Endothelial cell of umbilical vein (primary cell): ENCODE results near the gene ZBTB22. TPM values are rescaled to one million over a fixed set of nuclear protein-coding genes. Genes with fewer than 3 reads are reported as not detected.

Source experiments
- BruUV-seq: library from RNA; stranded (reverse); fragments of 400-500 nt; replicated peaks from 2 replicates; lab custom pipeline; 2021; lab: Mats Ljungman, UMichigan
- CTCF ChIA-PET: fragments of 300-600, 350-600 bp; sonication (Branson Sonifier 250); formaldehyde crosslinking; loops from one replicate; lab custom pipeline; 2021; ENCODE audit warnings: antibody characterized with exemption, inconsistent platforms; lab: Charles Lee
- POLR2A ChIA-PET: fragments of 300-600, 350-600 bp; sonication (Branson Sonifier 250); formaldehyde crosslinking; loops from one replicate; lab custom pipeline; 2021; ENCODE audit warnings: antibody characterized with exemption, inconsistent platforms; lab: Charles Lee
- DNase-seq: peaks from one replicate; pipeline ENCODE4 v3.0.0-alpha.2; 2011; ENCODE audit warnings: low read depth, low spot score
- FAIRE-seq: peaks from 2 replicates; lab custom pipeline; 2011; peaks lifted over from hg19 to GRCh38; lab: Jason Lieb, UNC
- H2AFZ ChIP-seq: 2 replicates; pipeline ENCODE4 v1.6.0; 2012; ENCODE audit warnings: low read depth, low read length, control low read depth, inconsistent platforms
- H3K27ac ChIP-seq: 2 replicates; pipeline ENCODE4 v1.5.1; 2011; ENCODE audit warnings: low read depth, mild to moderate bottlenecking, control low read depth, low read length, moderate library complexity; ENCODE audit not compliant: insufficient read depth
- H3K27me3 ChIP-seq, 2 experiments: 2 replicates each; pipeline versions ENCODE4 v1.6.0 to v1.6.1; 2011; ENCODE audit warnings: low read length in 2 of 2, mixed read lengths in 1 of 2; ENCODE audit not compliant: control insufficient read depth in 2 of 2, insufficient read depth in 2 of 2
- H3K36me3 ChIP-seq, 2 experiments: 2 replicates in 1 of 2; 3 replicates in 1 of 2; pipeline ENCODE4 v1.5.1; 2011; ENCODE audit warnings: low read length in 2 of 2, mild to moderate bottlenecking in 1 of 2, moderate library complexity in 1 of 2; ENCODE audit not compliant: control insufficient read depth in 2 of 2, insufficient read depth in 2 of 2; ENCODE audit errors: extremely low read depth in 1 of 2
- H3K4me1 ChIP-seq: 3 replicates; pipeline ENCODE4 v1.5.1; 2011; ENCODE audit warnings: mild to moderate bottlenecking, low read length; ENCODE audit not compliant: control insufficient read depth, insufficient read depth; ENCODE audit errors: extremely low read depth
- H3K4me2 ChIP-seq: 2 replicates; pipeline ENCODE4 v1.6.1; 2011; ENCODE audit warnings: low read length, control low read depth, mixed read lengths; ENCODE audit not compliant: insufficient read depth
- H3K4me3 ChIP-seq, 3 experiments: fragments of 200-600 bp in 1 of 3; sonication (generic), shearing (Covaris generic) in 1 of 3; replicated peaks in 1 of 3; 2 replicates each; pipeline ENCODE4 v1.5.1; 2011 to 2016; ENCODE audit warnings: control low read depth in 3 of 3, low read length in 3 of 3, mild to moderate bottlenecking in 2 of 3, inconsistent platforms in 1 of 3, low read depth in 1 of 3, moderate library complexity in 1 of 3; ENCODE audit not compliant: insufficient read depth in 1 of 3
- H3K79me2 ChIP-seq: 2 replicates; pipeline ENCODE4 v1.6.0; 2012; ENCODE audit warnings: low read length, inconsistent platforms; ENCODE audit not compliant: control insufficient read depth, insufficient read depth
- H3K9ac ChIP-seq: replicated peaks from 2 replicates; pipeline ENCODE3; 2011; ENCODE audit warnings: low read length, control low read depth; ENCODE audit not compliant: insufficient read depth; ENCODE audit errors: extremely low read depth
- H3K9me1 ChIP-seq: replicated peaks from 3 replicates; pipeline ENCODE4 v1.6.0; 2011; ENCODE audit warnings: mild to moderate bottlenecking, low read length; ENCODE audit not compliant: control insufficient read depth, insufficient read depth; ENCODE audit errors: extremely low read depth
- H3K9me3 ChIP-seq: replicated peaks from 2 replicates; pipeline ENCODE4 v1.5.1; 2012; ENCODE audit warnings: low read length, inconsistent platforms; ENCODE audit not compliant: control insufficient read depth, insufficient read depth
- H4K20me1 ChIP-seq: replicated peaks from 2 replicates; pipeline ENCODE3; 2011; ENCODE audit warnings: mild to moderate bottlenecking, low read length; ENCODE audit not compliant: control insufficient read depth, insufficient read depth; ENCODE audit errors: extremely low read depth
- EZH2 ChIP-seq: IDR thresholded peaks from 2 replicates; pipeline ENCODE4 v1.6.1; 2012; ENCODE audit warnings: borderline replicate concordance, low read depth, mild to moderate bottlenecking, moderate library complexity, low read length, inconsistent platforms; ENCODE audit not compliant: severe bottlenecking
- MYC ChIP-seq: IDR thresholded peaks from one replicate; pipeline ENCODE4 v1.6.1; 2011; ENCODE audit warnings: mild to moderate bottlenecking, low read depth, low read length
- POLR2AphosphoS5 ChIP-seq: IDR thresholded peaks from 2 replicates; pipeline ENCODE4 v1.6.1; 2012; ENCODE audit warnings: low read depth, mild to moderate bottlenecking, control low read depth, low read length, moderate library complexity; ENCODE audit not compliant: insufficient read depth
- dilution Hi-C: fragments of 300-500 bp; cut with MboI; formaldehyde crosslinking; loops from one replicate; pipeline ENCODE4 v1.15.0; 2019; ENCODE audit warnings: low sequenced_read_pairs; ENCODE audit not compliant: extremely low pct_ligation_motif_present
- intact Hi-C: fragments of 100-400 bp; cut with micrococcal nuclease; formaldehyde crosslinking; loops from one replicate; pipeline ENCODE4 v1.10.0; 2022
- polyA plus RNA-seq, 4 experiments: library from polyadenylated mRNA; depleted of rRNA in 3 of 4; stranded (reverse) in 3 of 4; unstranded in 1 of 4; fragments of >200 nt; gene quantifications; 2 replicates each; pipeline versions ENCODE4 v1.2.1 to v1.2.3, GENCODE V29; 2011 to 2012; ENCODE audit warnings: missing spikeins in 1 of 4
- total RNA-seq: library from RNA; stranded (reverse); gene quantifications from 2 replicates; pipeline ENCODE4 v1.2.3, GENCODE V29; 2021
- TF ChIP-seq, protein P1 (sequence below), 2 donors: IDR thresholded peaks; 1 replicate in 1 of 2; 2 replicates in 1 of 2; pipeline ENCODE4 v1.5.1; 2011; ENCODE audit warnings: low read length in 2 of 2, mild to moderate bottlenecking in 2 of 2, moderate library complexity in 2 of 2, control low read depth in 1 of 2, inconsistent platforms in 1 of 2, low read depth in 1 of 2; ENCODE audit not compliant: insufficient read depth in 1 of 2; ENCODE audit errors: extremely low read depth in 1 of 2

The ZBTB22 gene
- total and polyA plus RNA-seq, 2 donors (not counting 3 experiments of a cell fraction or from before 2014, with no cell fraction given) = 12.6 to 15.4 TPM

DNA sequence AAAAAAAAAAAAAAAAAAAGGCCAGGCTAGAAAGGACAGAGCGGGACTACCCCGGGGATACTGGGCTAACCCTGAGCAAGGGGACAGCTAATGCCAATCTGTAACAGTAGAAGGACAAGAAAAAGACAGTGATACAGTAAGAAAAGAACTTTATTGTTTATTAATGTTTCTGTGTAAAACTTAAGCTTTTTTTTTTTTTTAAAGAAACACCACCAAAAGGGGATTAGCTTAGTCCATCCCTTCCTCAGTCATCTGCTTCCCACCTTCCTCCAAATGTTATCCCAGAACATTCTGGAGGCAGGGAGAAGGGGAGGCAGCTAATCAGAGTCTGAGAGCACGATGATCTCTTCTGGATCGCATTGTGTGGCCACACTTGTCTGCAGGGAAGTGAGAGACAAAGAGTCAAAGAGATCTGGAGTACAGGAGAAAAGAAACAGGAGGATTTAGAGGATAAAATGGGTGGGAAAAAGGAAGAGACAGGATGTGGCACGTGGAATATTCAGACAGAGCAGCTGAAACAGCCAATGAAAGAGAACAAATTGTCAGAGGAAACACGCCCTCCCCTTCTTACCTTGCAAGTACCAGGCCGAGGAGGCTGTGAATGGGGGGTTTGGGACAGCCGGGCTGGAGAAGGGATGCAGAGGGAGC is 1.0 kb upstream of the ZBTB22 start:
- BruUV-seq = no TSS peak
- Histone ChIP-seq H3K79me2 (peaks cover 37% of the 10 kb centered on the region), H3K9me3 (no peaks in the 10 kb centered on the region), H3K4me3 (peak overlapping the region in 2 of 3 experiments; percentile 12 to 87), H3K9ac (peak overlapping the region; percentile 74), H3K4me1 (peaks cover 56% of the 10 kb centered on the region), H3K27me3 (no peaks in the 10 kb centered on the region), H3K36me3 (peaks cover 5 to 22% of the 10 kb centered on the region in 2 experiments), H2AFZ (no peak overlapping the region), H3K9me1 (no peaks in the 10 kb centered on the region), H3K4me2 (peak overlapping the region; percentile 78), H3K27ac (peak overlapping the region; percentile 71), H4K20me1 (no peaks in the 10 kb centered on the region)
- dilution Hi-C loops (no loop called here), intact Hi-C loops (loop anchor here (10.0 kb wide), 1 partner anchor 256 kb away; no protein-coding TSS in a partner anchor)
- ChIA-PET POLR2A (interaction anchor here (0.7 to 1.2 kb wide), 3 partner anchors 21 to 376 kb away, joined by 3 to 6 read pairs (median 4); partner anchors contain the start of genes RPS18 and VPS52), CTCF (interaction anchor here (0.8 to 1.8 kb wide), 8 partner anchors 10 to 70 kb away, joined by 3 to 17 read pairs (median 3); partner anchors contain the start of genes B3GALT4, PFDN6, RGL2 and WDR46)
- TF ChIP-seq, protein P1, sequence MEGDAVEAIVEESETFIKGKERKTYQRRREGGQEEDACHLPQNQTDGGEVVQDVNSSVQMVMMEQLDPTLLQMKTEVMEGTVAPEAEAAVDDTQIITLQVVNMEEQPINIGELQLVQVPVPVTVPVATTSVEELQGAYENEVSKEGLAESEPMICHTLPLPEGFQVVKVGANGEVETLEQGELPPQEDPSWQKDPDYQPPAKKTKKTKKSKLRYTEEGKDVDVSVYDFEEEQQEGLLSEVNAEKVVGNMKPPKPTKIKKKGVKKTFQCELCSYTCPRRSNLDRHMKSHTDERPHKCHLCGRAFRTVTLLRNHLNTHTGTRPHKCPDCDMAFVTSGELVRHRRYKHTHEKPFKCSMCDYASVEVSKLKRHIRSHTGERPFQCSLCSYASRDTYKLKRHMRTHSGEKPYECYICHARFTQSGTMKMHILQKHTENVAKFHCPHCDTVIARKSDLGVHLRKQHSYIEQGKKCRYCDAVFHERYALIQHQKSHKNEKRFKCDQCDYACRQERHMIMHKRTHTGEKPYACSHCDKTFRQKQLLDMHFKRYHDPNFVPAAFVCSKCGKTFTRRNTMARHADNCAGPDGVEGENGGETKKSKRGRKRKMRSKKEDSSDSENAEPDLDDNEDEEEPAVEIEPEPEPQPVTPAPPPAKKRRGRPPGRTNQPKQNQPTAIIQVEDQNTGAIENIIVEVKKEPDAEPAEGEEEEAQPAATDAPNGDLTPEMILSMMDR (IDR thresholded peaks at IDR 0.05; ENCODE audit: extremely low read depth in 1 of 2, insufficient read depth in 1 of 2, low read depth in 1 of 2, low read length in 2 of 2) = no peak
- TF ChIP-seq POLR2AphosphoS5 = no peak
- no peak for TF ChIP-seq EZH2
- TF ChIP-seq MYC = no peak
- DNase-seq = no peak
- no peak for FAIRE-seq
